Measurements from ENCODE around the gene HOXB8. TPM values are rescaled to one million over a fixed set of nuclear protein-coding genes. Genes with fewer than 3 reads are reported as not detected.

HOXB8 gene
- total RNA-seq, 3 donors from 2014 or later, result 0.59 to 4.6 (median 4.6) TPM

GRCh38 chr17:48636177-48637018, 21.3 kb upstream of the HOXB8 start:
- Histone ChIP-seq H3K27ac (no peak overlapping the region), H3K36me3 (no peaks in the 10 kb centered on the region), H3K4me1 (no peaks in the 10 kb centered on the region), H3K27me3 (peaks cover 3 to 99% of the 10 kb centered on the region in 2 donors), H3K9me3 (no peaks in the 10 kb centered on the region), H3K4me3 (no peak overlapping the region)
- TF ChIP-seq CTCF (IDR thresholded peaks at IDR 0.05) (peak in 1 of 3 donors; percentile 33), POLR2A (IDR thresholded peaks at IDR 0.05) (no peak)
- intact Hi-C loops (cut with DNase I; ENCODE audit: low total_unique reads), result no loop called here
- no peak for DNase-seq (ENCODE audit: low spot score in 2 of 2)

GRCh38 chr17:48634493-48635208, 19.6 kb upstream of the HOXB8 start:
- intact Hi-C loops (cut with DNase I; ENCODE audit: low total_unique reads), result no loop called here
- H3K9me3 ChIP-seq, result no peaks in the 10 kb centered on the region
- H3K4me3 ChIP-seq, result no peak overlapping the region
- no peaks in the 10 kb centered on the region for H3K36me3 ChIP-seq
- no peak for TF ChIP-seq CTCF (IDR thresholded peaks at IDR 0.05)
- no peak for TF ChIP-seq POLR2A (IDR thresholded peaks at IDR 0.05)
- no peak for TF ChIP-seq POLR2AphosphoS5 (IDR thresholded peaks at IDR 0.05)
- H3K27me3 ChIP-seq, result peaks cover 3 to 100% of the 10 kb centered on the region in 2 donors
- no peak for DNase-seq (ENCODE audit: low spot score in 2 of 2)
- H3K27ac ChIP-seq, result no peak overlapping the region
- no peaks in the 10 kb centered on the region for H3K4me1 ChIP-seq

- no peak overlapping the region for H3K4me3 ChIP-seq
- no peaks in the 10 kb centered on the region for H3K4me1 ChIP-seq
- H3K36me3 ChIP-seq, result no peaks in the 10 kb centered on the region
- no peak overlapping the region for H3K27ac ChIP-seq
- intact Hi-C loops (cut with DNase I; ENCODE audit: low total_unique reads), result no loop called here
- DNase-seq (ENCODE audit: low spot score in 2 of 2), result no peak
- H3K9me3 ChIP-seq, result no peaks in the 10 kb centered on the region
- TF ChIP-seq POLR2AphosphoS5 (IDR thresholded peaks at IDR 0.05) (no peak), CTCF (IDR thresholded peaks at IDR 0.05) (no peak), POLR2A (IDR thresholded peaks at IDR 0.05) (no peak)
- peaks cover 0 to 100% of the 10 kb centered on the region in 2 donors for H3K27me3 ChIP-seq
Observed at GRCh38 chr17:48633266-48633677, 18.2 kb upstream of the HOXB8 start.

- TF ChIP-seq CTCF (IDR thresholded peaks at IDR 0.05) (no peak), POLR2AphosphoS5 (IDR thresholded peaks at IDR 0.05) (no peak), POLR2A (IDR thresholded peaks at IDR 0.05) (no peak)
- Histone ChIP-seq H3K9me3 (no peaks in the 10 kb centered on the region), H3K4me3 (no peak overlapping the region), H3K36me3 (no peaks in the 10 kb centered on the region), H3K27ac (no peak overlapping the region), H3K4me1 (no peaks in the 10 kb centered on the region), H3K27me3 (peaks cover 1 to 100% of the 10 kb centered on the region in 2 donors)
- DNase-seq (ENCODE audit: low spot score in 2 of 2), result no peak
- intact Hi-C loops (cut with DNase I; ENCODE audit: low total_unique reads), result no loop called here
Observed at GRCh38 chr17:48632579-48633265, 17.6 kb upstream of the HOXB8 start.

Measured in breast epithelium (tissue), 4 donors.